HT-29 (cell line): Measurements from ENCODE around the gene ING3. TPM values are rescaled to one million over a fixed set of nuclear protein-coding genes. Genes with fewer than 3 reads are reported as not detected.

Source experiments
- DNase-seq: peaks from one replicate; pipeline ENCODE4 v3.0.0-alpha.2; 2015; ENCODE audit warnings: low spot score
- total RNA-seq: library from RNA; depleted of rRNA; stranded (reverse); fragments of >200 nt; shearing (Covaris generic); gene quantifications from 2 replicates; pipeline ENCODE4 v1.2.3, GENCODE V29; 2014; rRNA removed

Gene ING3
- 6.7 and 8.3 TPM in 2 replicates for total RNA-seq

GRCh38 chr7:120950539-120951308 lies at the start of gene ING3:
ING3 (plus strand) TSS chr7:120950777; CDS start chr7:120950897, 120 bp downstream.
- peak; percentile 99 for DNase-seq

GRCh38 chr7:120915314-120916105 lies 35.1 kb upstream of the ING3 start:
- DNase-seq: no peak

- no peak for DNase-seq
Measured at GRCh38 chr7:120916121-120916520, 34.5 kb upstream of the ING3 start.

GRCh38 chr7:120916538-120916937 lies 34.0 kb upstream of the ING3 start:
- DNase-seq: no peak

- no peak for DNase-seq
Measured at GRCh38 chr7:120919466-120919865, 31.1 kb upstream of the ING3 start.

- DNase-seq: no peak
Measured at GRCh38 chr7:120920034-120920433, 30.5 kb upstream of the ING3 start.

GRCh38 chr7:120920591-120921274 lies 29.8 kb upstream of the ING3 start:
- DNase-seq: no peak

GRCh38 chr7:120924837-120925236 lies 25.7 kb upstream of the ING3 start:
- no peak for DNase-seq

GRCh38 chr7:120925392-120925791 lies 25.2 kb upstream of the ING3 start:
- no peak for DNase-seq

GRCh38 chr7:120926943-120927346 lies 23.6 kb upstream of the ING3 start:
- DNase-seq: peak; percentile 56

GRCh38 chr7:120927454-120928103 lies 23.0 kb upstream of the ING3 start:
- no peak for DNase-seq

GRCh38 chr7:120931243-120931642 lies 19.3 kb upstream of the ING3 start:
- DNase-seq: no peak

GRCh38 chr7:120933475-120933874 lies 17.1 kb upstream of the ING3 start:
- no peak for DNase-seq

- DNase-seq: no peak
Measured at GRCh38 chr7:120939345-120939744, 11.2 kb upstream of the ING3 start.

- peak; percentile 60 for DNase-seq
Measured at GRCh38 chr7:120941064-120941463, 9.5 kb upstream of the ING3 start.

GRCh38 chr7:120941856-120942255 lies 8.7 kb upstream of the ING3 start:
- DNase-seq: no peak

- DNase-seq: no peak
Measured at GRCh38 chr7:120942861-120943260, 7.7 kb upstream of the ING3 start.

GRCh38 chr7:120944826-120945562 lies 5.6 kb upstream of the ING3 start:
- no peak for DNase-seq

GRCh38 chr7:120947980-120948379 lies 2.6 kb upstream of the ING3 start:
- no peak for DNase-seq

GRCh38 chr7:120949393-120949911 lies 1.1 kb upstream of the ING3 start:
- DNase-seq: peak; percentile 46
